ENCODE data around the gene TNS2.

DNA sequence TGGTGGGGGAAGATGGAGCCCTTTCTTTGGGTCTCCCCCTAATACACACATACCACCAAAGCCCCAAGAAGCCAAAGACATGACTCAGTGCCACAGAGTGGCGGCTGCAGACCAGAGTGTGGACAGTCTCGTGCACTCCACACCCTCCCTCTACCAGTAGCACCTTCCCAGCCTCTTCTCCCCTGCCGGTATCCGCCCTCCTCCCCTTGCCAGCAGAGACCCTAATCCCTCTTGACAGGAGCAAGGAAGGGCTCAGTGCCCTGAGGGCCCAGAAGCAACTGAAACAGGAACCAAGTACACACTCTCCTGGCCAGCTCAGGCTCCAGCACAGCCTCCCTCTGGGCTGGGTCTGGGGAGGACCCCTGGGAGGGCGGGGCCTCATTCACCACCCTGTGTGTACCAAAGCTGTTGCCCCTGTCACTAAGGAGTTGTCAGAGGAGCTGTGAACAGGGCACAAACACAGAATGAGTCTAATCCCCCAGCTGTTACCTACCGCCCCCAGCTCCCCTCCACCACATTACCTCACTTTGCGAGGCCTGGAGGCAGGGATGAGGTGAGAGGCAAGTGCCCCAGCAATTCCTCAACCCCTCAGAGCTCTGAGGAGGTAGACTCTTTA is 21.1 kb downstream of the TNS2 start:
- TF ChIP-seq EP300 (IDR thresholded peaks at IDR 0.05) (no peak), POLR2A (IDR thresholded peaks at IDR 0.05) (no peak), POLR2AphosphoS5 (IDR thresholded peaks at IDR 0.05) (no peak)
- TF ChIP-seq, protein P1, sequence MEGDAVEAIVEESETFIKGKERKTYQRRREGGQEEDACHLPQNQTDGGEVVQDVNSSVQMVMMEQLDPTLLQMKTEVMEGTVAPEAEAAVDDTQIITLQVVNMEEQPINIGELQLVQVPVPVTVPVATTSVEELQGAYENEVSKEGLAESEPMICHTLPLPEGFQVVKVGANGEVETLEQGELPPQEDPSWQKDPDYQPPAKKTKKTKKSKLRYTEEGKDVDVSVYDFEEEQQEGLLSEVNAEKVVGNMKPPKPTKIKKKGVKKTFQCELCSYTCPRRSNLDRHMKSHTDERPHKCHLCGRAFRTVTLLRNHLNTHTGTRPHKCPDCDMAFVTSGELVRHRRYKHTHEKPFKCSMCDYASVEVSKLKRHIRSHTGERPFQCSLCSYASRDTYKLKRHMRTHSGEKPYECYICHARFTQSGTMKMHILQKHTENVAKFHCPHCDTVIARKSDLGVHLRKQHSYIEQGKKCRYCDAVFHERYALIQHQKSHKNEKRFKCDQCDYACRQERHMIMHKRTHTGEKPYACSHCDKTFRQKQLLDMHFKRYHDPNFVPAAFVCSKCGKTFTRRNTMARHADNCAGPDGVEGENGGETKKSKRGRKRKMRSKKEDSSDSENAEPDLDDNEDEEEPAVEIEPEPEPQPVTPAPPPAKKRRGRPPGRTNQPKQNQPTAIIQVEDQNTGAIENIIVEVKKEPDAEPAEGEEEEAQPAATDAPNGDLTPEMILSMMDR (IDR thresholded peaks at IDR 0.05): no peak
